B cell (primary cell): ENCODE data around the gene CTDNEP1. TPM values are rescaled to one million over a fixed set of nuclear protein-coding genes. Genes with fewer than 3 reads are reported as not detected.

Experiments used
- ATAC-seq: fragments of 200-7000 bp; cut with Tn5 transposase; one replicate; pipeline ENCODE4 v1.10.0; 2021; ENCODE audit warnings: low read depth, mild to moderate bottlenecking, moderate number of reproducible peaks, moderate library complexity
- CTCF ChIA-PET: fragments of 350-600 bp; sonication (Branson Sonifier 250); formaldehyde crosslinking; loops from one replicate; lab custom pipeline; 2021; ENCODE audit warnings: antibody characterized with exemption, inconsistent platforms; lab: Charles Lee
- POLR2A ChIA-PET: fragments of 350-600 bp; sonication (Branson Sonifier 250); formaldehyde crosslinking; loops from one replicate; lab custom pipeline; 2021; ENCODE audit warnings: antibody characterized with exemption; lab: Charles Lee
- DNase-seq: peaks from one replicate; pipeline ENCODE4 v3.0.0; 2013
- H2AFZ ChIP-seq: 2 replicates; pipeline ENCODE4 v1.6.1; 2012; ENCODE audit warnings: mild to moderate bottlenecking, low read depth, low read length; ENCODE audit not compliant: insufficient read depth, poor library complexity, severe bottlenecking
- H3K27ac ChIP-seq, 2 donors: 1 replicate in 1 of 2; 2 replicates in 1 of 2; pipeline ENCODE4 v1.5.1; 2012 to 2013; ENCODE audit warnings: low read length in 2 of 2, mild to moderate bottlenecking in 2 of 2, moderate library complexity in 1 of 2
- H3K27me3 ChIP-seq, 4 experiments: fragments of 200-600 bp in 1 of 4; sonication (generic) in 1 of 4; replicated peaks in 1 of 4; 1 replicate in 2 of 4; 2 replicates in 2 of 4; pipeline versions ENCODE4 v1.6.1 to v1.7.0; 2013 to 2016; ENCODE audit warnings: low read length in 3 of 4, mild to moderate bottlenecking in 2 of 4, mixed read lengths in 1 of 4, moderate library complexity in 1 of 4; ENCODE audit not compliant: insufficient read depth in 4 of 4, control insufficient read depth in 3 of 4; ENCODE audit errors: control extremely low read depth in 1 of 4
- H3K36me3 ChIP-seq, 2 experiments: replicated peaks in 1 of 2; 1 replicate in 1 of 2; 2 replicates in 1 of 2; pipeline versions ENCODE4 v1.6.1 to v1.7.1; 2013; ENCODE audit warnings: low read length in 1 of 2; ENCODE audit not compliant: insufficient read depth in 2 of 2, control insufficient read depth in 1 of 2; ENCODE audit errors: control extremely low read depth in 1 of 2, extremely low read depth in 1 of 2
- H3K4me1 ChIP-seq, 2 donors: fragments of 200-600 bp in 1 of 2; sonication (generic) in 1 of 2; 1 replicate in 1 of 2; 2 replicates in 1 of 2; pipeline versions ENCODE4 v1.5.1 to v1.6.1; 2013 to 2017; ENCODE audit warnings: low read length in 2 of 2; ENCODE audit not compliant: control insufficient read depth in 2 of 2, insufficient read depth in 2 of 2
- H3K4me2 ChIP-seq: replicated peaks from 2 replicates; pipeline ENCODE3; 2012; ENCODE audit warnings: mild to moderate bottlenecking, low read depth, low read length; ENCODE audit not compliant: poor library complexity, severe bottlenecking
- H3K4me3 ChIP-seq, 5 experiments: fragments of 200-600 bp in 1 of 5; sonication (generic) in 1 of 5; 1 replicate in 3 of 5; 2 replicates in 2 of 5; pipeline versions ENCODE4 v1.5.1 to v1.7.0; 2011 to 2016; ENCODE audit warnings: low read length in 4 of 5, mild to moderate bottlenecking in 4 of 5, low read depth in 2 of 5, control low read depth in 1 of 5, moderate library complexity in 1 of 5; ENCODE audit not compliant: insufficient read depth in 1 of 5; ENCODE audit errors: control extremely low read depth in 1 of 5, extremely low read depth in 1 of 5
- H3K79me2 ChIP-seq: fragments of 200-600 bp; sonication (generic); one replicate; pipeline ENCODE4 v1.6.0; 2016; ENCODE audit warnings: low read length; ENCODE audit not compliant: control insufficient read depth, insufficient read depth
- H3K9ac ChIP-seq: fragments of 200-600 bp; sonication (generic); 2 replicates; pipeline ENCODE4 v1.6.1; 2017; ENCODE audit warnings: mild to moderate bottlenecking, low read length, moderate library complexity
- H3K9me3 ChIP-seq, 3 donors: one replicate each; pipeline versions ENCODE4 v1.6.1 to v1.7.1; 2013; ENCODE audit warnings: low read length in 2 of 3; ENCODE audit not compliant: control insufficient read depth in 2 of 3, insufficient read depth in 1 of 3; ENCODE audit errors: control extremely low read depth in 1 of 3
- H4K20me1 ChIP-seq: 2 replicates; pipeline ENCODE4 v1.6.0; 2012; ENCODE audit warnings: mild to moderate bottlenecking, low read length; ENCODE audit not compliant: insufficient read depth, control insufficient read depth, poor library complexity, severe bottlenecking
- H3K27ac Mint-ChIP-seq: one replicate; pipeline ENCODE4 v1.8.0; 2021; ENCODE audit warnings: mixed read lengths
- H3K27me3 Mint-ChIP-seq: one replicate; pipeline ENCODE4 v1.8.0; 2021; ENCODE audit warnings: mixed read lengths
- H3K4me1 Mint-ChIP-seq: one replicate; pipeline ENCODE4 v1.8.0; 2021; ENCODE audit warnings: mixed read lengths
- H3K4me3 Mint-ChIP-seq: one replicate; pipeline ENCODE4 v1.8.0; 2021; ENCODE audit warnings: mixed read lengths
- H3K9me3 Mint-ChIP-seq: one replicate; pipeline ENCODE4 v1.8.0; 2022; ENCODE audit warnings: mixed read lengths; ENCODE audit not compliant: insufficient read depth
- EZH2 ChIP-seq: IDR thresholded peaks from 2 replicates; pipeline ENCODE4 v1.6.1; 2012; ENCODE audit warnings: borderline replicate concordance, low read depth, mild to moderate bottlenecking, moderate library complexity, low read length; ENCODE audit not compliant: insufficient read depth, poor library complexity, severe bottlenecking
- WGBS: methylation state at CpG from one replicate; pipeline ENCODE4 v1.1.5; 2013; ENCODE audit warnings: missing lambda C conversion rate; ENCODE audit not compliant: insufficient coverage; 5-methylcytosine and 5-hydroxymethylcytosine counted together
- intact Hi-C: fragments of 100-400 bp; cut with micrococcal nuclease; formaldehyde crosslinking; loops from one replicate; pipeline ENCODE4 v1.10.0; 2022
- polyA plus RNA-seq: library from polyadenylated mRNA; depleted of rRNA; stranded (reverse); fragments of >200 nt; gene quantifications from 2 replicates; pipeline ENCODE4 v1.2.3, GENCODE V29; 2012
- total RNA-seq, 2 donors: library from RNA; stranded (reverse); fragments of 120-200 nt in 1 of 2; gene quantifications; 1 replicate in 1 of 2; 2 replicates in 1 of 2; pipeline versions ENCODE4 v1.2.3 to v1.2.4, GENCODE V29; 2013 to 2022
- TF ChIP-seq, protein P1 (sequence below): fragments of 200-600 bp; IDR thresholded peaks from one replicate; pipeline ENCODE4 v1.8.0; 2022; ENCODE audit warnings: antibody characterized with exemption, mild to moderate bottlenecking

The CTDNEP1 gene
- total and polyA plus RNA-seq, 2 donors (not counting 1 experiment from before 2014, with no cell fraction given): 125 to 162 TPM

DNA sequence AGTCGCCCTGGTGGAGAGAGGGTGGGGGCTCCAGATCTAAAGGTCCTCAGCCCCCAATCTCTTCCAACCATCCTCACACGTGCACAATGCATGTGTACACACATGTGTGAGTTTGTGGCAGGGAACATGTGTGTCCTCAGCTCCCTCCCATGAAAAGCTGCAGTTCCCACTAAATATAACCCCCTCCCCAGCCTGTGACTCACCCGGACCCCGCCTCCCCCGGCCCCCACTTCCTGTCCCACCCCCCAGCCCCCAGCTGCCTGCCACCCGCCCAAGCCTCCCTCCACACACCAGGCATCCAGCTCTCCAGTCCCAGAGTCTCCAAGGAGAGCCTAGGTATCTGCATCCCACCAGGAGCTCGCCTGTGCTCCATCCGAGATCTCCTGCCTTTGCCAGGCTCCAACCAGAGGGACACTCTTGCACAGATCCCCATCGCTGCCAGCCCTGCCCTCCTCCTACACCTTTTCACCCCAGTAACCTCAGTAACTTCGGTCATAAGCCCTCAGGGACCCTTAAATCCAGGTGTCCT is 35.8 kb downstream of the CTDNEP1 start:
- no peaks in the 10 kb centered on the region for H3K27me3 ChIP-seq
- Mint-ChIP-seq H3K4me3 (no peak overlapping the region), H3K27me3 (no peaks in the 10 kb centered on the region), H3K9me3 (no peaks in the 10 kb centered on the region), H3K27ac (no peak overlapping the region), H3K4me1 (peaks cover 58% of the 10 kb centered on the region)
- H3K4me3 ChIP-seq: no peak overlapping the region
- H3K9ac ChIP-seq: no peak overlapping the region
- ChIA-PET CTCF (no interaction called here), POLR2A (interaction anchor here (0.6 to 9.1 kb wide), 2 partner anchors 22 to 193 kb away, joined by 4 to 157 read pairs; partner anchors contain the start of genes DVL2, GABARAP and PHF23)
- no peak overlapping the region for H3K4me2 ChIP-seq
- H3K79me2 ChIP-seq: peaks cover 7% of the 10 kb centered on the region
- TF ChIP-seq EZH2: no peak
- TF ChIP-seq, protein P1, sequence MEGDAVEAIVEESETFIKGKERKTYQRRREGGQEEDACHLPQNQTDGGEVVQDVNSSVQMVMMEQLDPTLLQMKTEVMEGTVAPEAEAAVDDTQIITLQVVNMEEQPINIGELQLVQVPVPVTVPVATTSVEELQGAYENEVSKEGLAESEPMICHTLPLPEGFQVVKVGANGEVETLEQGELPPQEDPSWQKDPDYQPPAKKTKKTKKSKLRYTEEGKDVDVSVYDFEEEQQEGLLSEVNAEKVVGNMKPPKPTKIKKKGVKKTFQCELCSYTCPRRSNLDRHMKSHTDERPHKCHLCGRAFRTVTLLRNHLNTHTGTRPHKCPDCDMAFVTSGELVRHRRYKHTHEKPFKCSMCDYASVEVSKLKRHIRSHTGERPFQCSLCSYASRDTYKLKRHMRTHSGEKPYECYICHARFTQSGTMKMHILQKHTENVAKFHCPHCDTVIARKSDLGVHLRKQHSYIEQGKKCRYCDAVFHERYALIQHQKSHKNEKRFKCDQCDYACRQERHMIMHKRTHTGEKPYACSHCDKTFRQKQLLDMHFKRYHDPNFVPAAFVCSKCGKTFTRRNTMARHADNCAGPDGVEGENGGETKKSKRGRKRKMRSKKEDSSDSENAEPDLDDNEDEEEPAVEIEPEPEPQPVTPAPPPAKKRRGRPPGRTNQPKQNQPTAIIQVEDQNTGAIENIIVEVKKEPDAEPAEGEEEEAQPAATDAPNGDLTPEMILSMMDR: no peak
- peaks cover 31 to 58% of the 10 kb centered on the region in 2 donors for H3K4me1 ChIP-seq
- ATAC-seq: no peak
- DNase-seq: no peak
- no peaks in the 10 kb centered on the region for H3K9me3 ChIP-seq
- no peak overlapping the region for H2AFZ ChIP-seq
- intact Hi-C loops: loop anchor here (2.0 kb wide), 3 partner anchors 91 to 471 kb away; partner anchors contain the start of genes EIF5A, TMEM256 and TP53
- no peaks in the 10 kb centered on the region for H3K36me3 ChIP-seq
- no peak overlapping the region for H3K27ac ChIP-seq
- no peaks in the 10 kb centered on the region for H4K20me1 ChIP-seq
- WGBS: 29% methylated on average over 4 of the region's 10 CpGs

DNA sequence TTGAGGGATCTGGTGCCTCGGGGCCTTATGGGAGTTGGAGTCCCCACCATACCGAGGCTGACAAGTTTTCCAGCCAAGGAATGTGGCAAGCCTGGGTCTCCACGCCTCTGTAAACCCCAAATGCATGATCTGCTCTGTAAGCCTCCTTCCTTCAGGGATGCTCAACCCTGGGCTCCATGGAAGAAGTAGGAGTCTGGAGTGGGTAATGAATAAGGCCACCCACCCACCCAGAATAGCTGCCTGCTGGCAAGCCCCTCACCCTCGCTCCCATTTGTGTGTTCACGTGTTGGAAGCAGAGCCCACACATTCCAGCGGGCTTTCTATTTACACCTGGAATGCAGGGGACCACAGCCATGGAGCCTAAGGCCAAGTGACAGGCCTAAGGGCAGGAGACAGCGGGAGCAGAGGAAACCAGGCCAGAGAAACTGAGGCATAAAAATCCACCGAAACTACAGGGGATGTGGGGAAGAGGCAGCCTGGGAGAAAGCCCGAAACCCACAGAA is 36.3 kb downstream of the CTDNEP1 start:
- peak overlapping the region; percentile 86 for H3K4me2 ChIP-seq
- TF ChIP-seq, protein P1: no peak
- TF ChIP-seq EZH2: no peak
- DNase-seq (no peak), ATAC-seq (no peak)
- peaks cover 0 to 4% (median 0%) of the 10 kb centered on the region in 4 experiments for H3K27me3 ChIP-seq
- peak overlapping the region; percentile 77 to 90 for H3K27ac ChIP-seq
- H3K9me3 ChIP-seq: no peaks in the 10 kb centered on the region
- Mint-ChIP-seq H3K4me1 (peaks cover 53% of the 10 kb centered on the region), H3K27me3 (peaks cover 2% of the 10 kb centered on the region), H3K9me3 (no peaks in the 10 kb centered on the region), H3K4me3 (peak overlapping the region; percentile 97), H3K27ac (peak overlapping the region; percentile 99)
- intact Hi-C loops: loop anchor here (2.0 kb wide), 3 partner anchors 92 to 472 kb away; partner anchors contain the start of genes EIF5A, TMEM256 and TP53
- ChIA-PET POLR2A (interaction anchor here (1.0 to 9.1 kb wide), 2 partner anchors 22 to 114 kb away, joined by 3 to 157 read pairs; partner anchors contain the start of genes DVL2, GABARAP and PHF23), CTCF (interaction anchor here (1.9 to 2.3 kb wide), 2 partner anchors 81 to 169 kb away, joined by 5 to 7 read pairs; no protein-coding TSS in a partner anchor)
- H3K9ac ChIP-seq: peak overlapping the region; percentile 66
- H3K36me3 ChIP-seq: no peaks in the 10 kb centered on the region
- WGBS: 37% methylated on average over 3 of the region's 9 CpGs
- peaks cover 26 to 53% of the 10 kb centered on the region in 2 donors for H3K4me1 ChIP-seq
- H3K4me3 ChIP-seq: peak overlapping the region in 4 of 5 experiments; percentile 39 to 66 (median 55)
- peak overlapping the region; percentile 53 for H2AFZ ChIP-seq
- H4K20me1 ChIP-seq: no peaks in the 10 kb centered on the region
- peaks cover 7% of the 10 kb centered on the region for H3K79me2 ChIP-seq
